Measurements from ENCODE around the gene NIT2. TPM values are rescaled to one million over a fixed set of nuclear protein-coding genes. Genes with fewer than 3 reads are reported as not detected.
"Not testable (repeated sequence)": the region's sequence is repeated elsewhere in the genome, so short reads cannot be mapped to it uniquely, and the experiment has no call there.

The NIT2 gene
- 9.5 TPM for total RNA-seq

DNA sequence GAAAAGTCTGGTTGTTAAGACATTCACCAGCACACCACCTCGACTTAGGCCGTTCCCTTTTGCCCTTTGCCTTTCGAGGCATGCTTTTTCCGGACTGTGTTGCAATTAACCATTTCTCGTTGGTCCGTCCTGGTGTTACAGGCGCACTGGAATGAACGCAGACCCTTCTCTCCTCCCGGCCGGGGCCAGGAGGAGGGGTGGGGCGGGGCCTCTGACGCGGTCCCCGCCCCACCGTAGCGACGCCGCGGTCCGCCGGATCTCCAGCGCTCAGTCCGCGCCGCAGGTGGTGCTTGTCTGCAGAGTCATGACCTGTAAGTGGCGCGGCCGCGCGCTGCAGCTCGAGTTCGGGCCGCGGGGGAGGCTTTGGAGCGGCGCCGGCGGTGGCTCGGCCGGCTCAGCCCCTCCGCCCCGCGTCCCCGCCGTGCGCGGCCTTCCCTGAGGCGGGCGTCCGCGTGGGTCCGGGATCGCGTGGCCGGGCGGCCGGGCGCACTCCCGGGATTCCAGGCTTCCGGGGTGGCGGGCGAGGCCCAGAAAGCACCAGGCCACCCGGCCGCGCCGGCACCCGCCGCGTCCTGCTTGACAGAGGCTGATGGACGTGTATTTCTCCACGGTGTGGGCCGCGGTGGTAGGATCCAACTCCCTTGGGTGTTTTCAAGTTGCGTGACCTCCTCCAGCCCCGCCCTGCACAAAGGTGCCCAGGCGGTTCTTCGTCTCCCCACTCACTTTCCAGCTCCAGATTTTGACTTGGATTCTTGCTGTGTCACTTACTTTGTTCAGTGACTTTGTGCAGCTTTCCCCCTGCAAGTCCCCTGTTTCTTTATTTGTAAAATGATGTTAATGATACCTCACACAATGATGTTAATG lies at the start of gene NIT2:
TSS of gene NIT2 (plus strand) at position 270 of the 864 bp plus-strand sequence. CDS start at position 305, 35 bp downstream.
- DNase-seq, result peak; percentile 89

DNA sequence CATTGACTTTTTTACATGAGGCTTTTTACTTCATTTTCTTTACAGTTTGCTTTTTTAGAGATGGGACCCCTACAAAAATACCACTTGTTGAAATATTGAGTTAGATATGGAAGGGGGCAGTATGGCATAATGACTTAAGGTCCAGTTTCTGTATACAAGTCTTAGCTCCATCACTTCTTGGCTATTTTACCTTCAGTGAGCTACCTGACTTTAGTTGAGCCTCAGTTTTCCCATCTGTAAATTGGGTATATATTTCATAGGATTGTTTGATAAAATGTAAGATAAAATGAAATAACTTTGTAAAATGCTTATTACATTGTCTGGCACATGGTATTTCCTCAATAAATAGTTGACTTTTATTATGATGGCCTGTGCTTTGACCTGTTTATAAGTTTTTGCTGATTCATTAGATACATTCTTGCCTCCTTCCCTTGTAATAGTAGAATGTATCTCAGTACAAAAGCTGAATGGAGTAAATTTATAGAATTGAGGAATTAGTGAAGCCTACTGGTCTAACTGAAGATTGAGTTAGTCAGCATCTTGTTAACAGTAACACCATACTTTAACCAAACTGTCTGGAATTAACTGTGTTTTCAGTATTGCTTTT lies 46.2 kb upstream of the NIT2 start:
- DNase-seq, result no peak

DNA sequence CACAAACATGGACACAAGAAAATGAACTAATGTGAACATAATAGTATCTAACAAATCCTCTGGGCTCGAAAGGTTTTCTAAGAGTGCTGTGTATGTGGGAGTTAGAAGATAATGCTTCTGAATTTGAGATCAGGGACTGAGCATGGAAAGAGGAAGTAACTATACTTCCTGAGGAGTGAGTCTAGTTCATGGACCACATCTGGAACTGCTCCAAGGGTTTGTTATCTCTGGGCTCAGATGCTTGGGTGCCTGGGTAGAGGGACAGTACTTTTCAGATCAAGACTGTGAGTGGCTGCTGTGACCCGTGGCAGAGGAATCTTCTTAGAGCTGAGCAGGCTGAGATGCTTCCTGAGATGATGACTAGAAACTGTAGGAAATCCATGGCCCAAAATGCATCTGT lies 45.2 kb upstream of the NIT2 start:
- no peak for DNase-seq

GRCh38 chr3:100295089-100295488 lies 39.5 kb upstream of the NIT2 start:
- no peak for DNase-seq

GRCh38 chr3:100297784-100298183 lies 36.8 kb upstream of the NIT2 start:
- no peak for DNase-seq

- DNase-seq, result no peak
These were observed 35.5 kb upstream of the NIT2 start for GRCh38 chr3:100299016-100299415.

DNA sequence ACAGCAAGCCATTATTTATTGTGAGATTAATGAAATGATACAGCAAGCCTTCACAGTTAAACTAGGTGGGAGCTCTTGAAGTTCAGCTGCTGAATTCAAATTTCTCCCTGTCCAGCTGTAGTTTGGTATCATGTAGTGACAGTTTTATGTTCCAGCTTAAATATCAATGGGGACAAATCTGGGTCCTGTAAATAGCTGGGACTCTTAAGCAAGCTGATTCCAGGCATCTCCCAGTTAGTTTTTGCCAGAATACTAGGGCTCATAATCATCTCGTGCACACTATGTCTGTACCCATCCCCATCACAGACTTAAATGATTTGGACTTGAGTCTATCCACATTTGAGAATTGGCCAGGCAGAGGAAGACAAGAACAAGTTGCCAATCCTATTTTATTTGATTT lies 27.9 kb upstream of the NIT2 start:
- DNase-seq, result no peak

DNA sequence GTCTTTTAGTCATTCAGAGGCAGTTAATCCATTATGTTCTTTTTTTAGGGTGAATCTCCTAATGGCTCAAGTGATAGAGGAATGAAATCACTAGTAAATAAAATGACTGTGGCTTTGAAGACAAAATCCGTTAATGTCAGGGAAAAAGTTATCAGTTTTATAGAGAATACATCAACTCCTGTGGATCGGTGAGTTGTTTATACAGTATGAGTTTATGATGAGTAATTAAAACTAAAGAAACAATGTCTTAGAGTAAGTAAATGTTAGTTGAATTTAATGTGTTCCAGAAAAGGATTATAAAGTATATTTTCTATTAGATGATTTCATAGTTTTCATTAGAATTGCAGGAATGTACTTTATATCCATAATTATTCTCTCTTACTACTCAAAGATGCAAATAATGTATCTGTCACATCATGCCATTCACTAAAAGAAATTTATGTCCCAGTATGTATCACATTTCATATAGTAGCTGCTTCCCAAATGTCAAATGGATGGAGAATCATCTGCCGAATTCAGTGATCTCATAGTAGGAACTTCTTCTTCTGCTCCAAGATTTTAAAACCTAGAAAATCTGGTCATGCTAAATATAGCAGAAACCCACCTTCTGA lies 24.1 kb upstream of the NIT2 start:
- no peak for DNase-seq

DNA sequence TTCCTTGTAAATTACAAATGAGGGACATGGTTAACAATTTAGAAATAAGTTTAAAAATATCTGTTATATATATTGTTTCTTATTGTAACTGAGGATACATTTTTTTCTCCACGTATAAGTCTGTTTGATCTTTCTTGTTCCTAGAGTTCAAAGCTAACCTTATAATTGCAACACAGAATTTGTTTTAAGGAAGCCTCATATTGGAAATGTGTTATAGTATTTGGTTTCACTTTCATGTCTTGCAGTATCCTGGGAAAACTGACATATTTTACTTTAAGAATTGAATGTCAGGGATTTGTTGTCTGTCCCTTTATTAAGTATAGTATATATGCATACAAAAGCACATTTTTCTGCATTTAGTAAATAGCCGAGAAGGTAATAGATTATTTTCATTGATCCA lies 23.5 kb upstream of the NIT2 start:
- no peak for DNase-seq

DNA sequence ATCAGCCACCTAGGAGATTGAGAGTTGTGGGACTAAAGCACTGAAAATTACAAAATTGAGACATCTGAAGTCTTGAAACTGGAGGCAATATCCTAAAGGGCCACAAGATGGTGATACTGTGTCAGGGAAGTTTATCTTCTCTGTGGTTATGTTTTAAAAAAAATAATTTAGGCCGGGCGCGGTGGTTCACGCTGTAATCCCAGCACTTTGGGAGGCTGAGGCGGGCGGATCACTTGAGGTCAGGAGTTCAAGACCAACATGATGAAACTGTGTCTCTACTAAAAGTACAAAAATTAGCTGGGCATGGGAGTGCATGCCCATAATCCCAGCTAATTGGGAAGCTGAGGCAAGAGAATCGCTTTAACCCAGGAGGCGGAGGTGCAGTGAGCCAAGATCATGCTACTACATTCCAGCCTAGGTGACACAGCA lies 17.9 kb upstream of the NIT2 start:
- DNase-seq, result peak; percentile 63

GRCh38 chr3:100317912-100318311 lies 16.6 kb upstream of the NIT2 start:
- no peak for DNase-seq

DNA sequence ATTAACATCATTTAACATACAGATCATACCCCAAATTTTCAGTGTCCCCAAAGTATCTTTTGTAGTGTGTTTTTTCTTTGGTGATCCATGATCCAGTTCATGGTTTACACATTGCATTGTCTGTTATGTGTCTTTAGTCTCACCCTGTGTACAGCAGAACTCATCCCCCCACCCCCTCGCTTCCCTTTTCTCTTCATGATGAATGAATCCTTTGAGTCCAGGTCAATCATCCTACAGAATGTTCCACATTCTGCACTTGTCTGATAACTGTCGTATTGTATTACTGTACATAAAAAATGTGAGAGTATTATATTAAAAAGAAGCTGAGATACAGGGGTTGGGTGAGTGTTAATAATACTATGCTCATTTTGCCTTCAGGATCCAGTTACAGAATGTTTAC lies 14.6 kb upstream of the NIT2 start:
- DNase-seq, result no peak

GRCh38 chr3:100324044-100324443 lies 10.5 kb upstream of the NIT2 start:
- no peak for DNase-seq

- DNase-seq, result no peak
These were observed 8.7 kb upstream of the NIT2 start for GRCh38 chr3:100325827-100326226.

DNA sequence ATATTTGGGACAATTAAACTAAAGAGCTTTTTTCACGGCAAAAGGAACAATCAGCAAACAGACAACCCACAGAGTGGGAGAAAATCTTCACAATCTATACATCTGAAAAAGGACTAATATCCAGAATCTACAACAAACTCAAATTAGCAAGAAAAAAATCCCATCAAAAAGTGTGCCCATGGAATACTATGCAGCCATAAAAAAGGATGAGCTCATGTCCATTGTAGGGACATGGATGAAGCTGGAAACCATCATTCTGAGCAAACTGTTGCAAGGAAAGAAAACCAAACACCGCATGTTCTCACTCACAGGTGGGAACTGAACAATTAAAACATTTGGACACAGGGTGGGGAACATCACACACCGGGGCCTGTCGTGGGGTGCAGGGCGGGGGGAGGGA lies 7.2 kb upstream of the NIT2 start:
- DNase-seq, result not testable (repeated sequence)

DNA sequence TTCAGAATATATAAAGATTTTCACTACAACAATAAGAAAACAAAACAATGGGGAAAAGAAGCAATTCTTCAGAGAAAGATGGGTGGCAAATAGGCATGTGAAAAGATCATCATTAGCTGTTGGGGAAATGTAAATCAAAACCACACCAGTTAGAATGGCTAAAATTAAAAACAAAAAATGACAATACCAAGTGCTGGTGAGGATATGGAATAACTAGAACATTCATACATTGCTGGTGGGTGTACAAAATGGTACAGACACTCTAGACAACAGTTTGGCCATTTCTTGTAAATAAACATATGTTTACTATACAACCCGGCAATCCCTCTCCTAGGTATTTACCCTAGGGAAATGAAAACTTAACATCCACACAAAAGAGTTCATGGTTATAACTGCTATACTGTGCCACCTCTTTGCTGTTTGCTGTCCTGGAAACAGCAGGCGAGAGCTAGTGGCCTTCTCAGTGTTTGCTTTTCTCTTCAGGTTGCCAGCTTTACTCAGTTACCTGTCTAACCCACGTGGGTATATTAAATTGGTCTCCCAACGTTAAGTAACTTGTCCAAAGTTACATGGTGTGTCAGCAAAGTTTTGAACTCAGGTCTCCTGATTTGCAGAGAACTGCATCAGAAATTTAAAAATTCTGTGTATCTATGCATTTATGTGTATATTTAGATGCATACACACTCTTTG lies 4.6 kb upstream of the NIT2 start:
- no peak for DNase-seq

GRCh38 chr3:100330651-100331050 lies 3.9 kb upstream of the NIT2 start:
- DNase-seq, result no peak

DNA sequence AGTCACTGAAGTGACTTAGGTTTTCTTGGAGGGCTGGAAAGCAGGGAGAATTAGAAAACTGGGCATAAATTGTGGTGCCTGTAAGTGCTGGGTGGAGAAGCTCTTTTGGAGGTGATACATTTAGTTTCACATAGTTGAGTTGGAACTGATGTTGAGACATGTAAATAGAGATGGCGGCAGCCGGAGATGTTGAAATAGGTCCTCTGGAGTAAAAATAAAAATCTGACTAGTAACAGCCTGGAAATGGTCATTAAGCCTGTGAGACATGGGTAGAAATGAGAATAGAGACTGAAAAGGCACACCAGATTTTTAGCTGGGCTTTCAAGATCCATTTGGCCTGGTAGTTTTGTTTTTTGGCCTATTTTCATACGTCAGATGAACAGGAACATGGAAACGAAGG lies 2.9 kb upstream of the NIT2 start:
- no peak for DNase-seq

- no peak for DNase-seq
These were observed 1.5 kb upstream of the NIT2 start for GRCh38 chr3:100333051-100333450.

- no peak for DNase-seq
These were observed 528 bp upstream of the NIT2 start for GRCh38 chr3:100333970-100334487.

DNA sequence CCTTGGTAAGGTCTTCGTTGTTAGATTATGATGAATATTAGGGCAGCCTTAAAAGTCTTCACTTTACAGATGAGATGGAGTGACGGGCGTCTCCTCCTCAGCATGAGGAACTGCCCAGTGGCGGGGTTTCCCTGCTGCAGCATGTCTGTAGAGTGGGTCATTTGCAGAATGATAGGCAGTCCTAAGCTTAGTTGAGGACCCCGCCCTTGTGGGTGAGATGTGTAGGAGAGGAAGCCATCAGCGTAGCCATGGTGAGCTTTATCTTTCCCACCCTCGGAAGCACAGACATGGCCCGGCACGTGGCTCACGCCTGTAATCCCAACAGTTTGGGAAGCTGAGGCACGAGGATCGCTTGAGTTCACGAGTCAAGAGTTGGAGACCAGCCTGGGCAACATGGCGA lies 877 bp downstream of the NIT2 start:
- DNase-seq, result peak; percentile 13

DNA sequence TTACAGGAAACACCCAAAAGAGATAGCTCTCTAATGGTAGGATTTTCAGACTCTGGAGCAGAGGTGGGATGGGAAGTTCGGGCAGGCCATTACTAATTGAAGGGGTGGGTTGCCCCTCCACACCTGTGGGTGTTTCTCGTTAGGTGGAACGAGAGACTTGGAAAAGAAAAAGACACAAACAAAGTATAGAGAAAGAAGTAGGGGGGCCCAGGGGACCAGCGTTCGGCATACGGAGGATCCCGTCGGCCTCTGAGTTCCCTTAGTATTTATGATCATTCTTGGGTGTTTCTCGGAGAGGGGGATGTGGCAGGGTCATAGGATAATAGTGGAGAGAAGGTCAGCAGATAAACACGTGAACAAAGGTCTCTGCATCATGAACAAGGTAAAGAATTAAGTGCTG lies 1.7 kb downstream of the NIT2 start:
- not testable (repeated sequence) for DNase-seq

- DNase-seq, result no peak
These were observed 4.4 kb downstream of the NIT2 start for GRCh38 chr3:100338911-100339310.
